GM18951 (cell line): ENCODE measurements around the gene SLC25A10.

Experiments used
- POLR2A ChIP-seq: IDR thresholded peaks from 4 replicates; pipeline ENCODE4 v1.6.1; 2011; ENCODE audit warnings: mild to moderate bottlenecking; ENCODE audit not compliant: insufficient read length, insufficient read depth; ENCODE audit errors: extremely low read depth
- in situ Hi-C: fragments of 300-500 bp; cut with MboI; formaldehyde crosslinking; loops from one replicate; pipeline ENCODE4 v1.12.0; 2022; ENCODE audit warnings: low sequenced_read_pairs, mixed read lengths, inconsistent platforms; ENCODE audit not compliant: unreplicated experiment

SLC25A10 gene

DNA sequence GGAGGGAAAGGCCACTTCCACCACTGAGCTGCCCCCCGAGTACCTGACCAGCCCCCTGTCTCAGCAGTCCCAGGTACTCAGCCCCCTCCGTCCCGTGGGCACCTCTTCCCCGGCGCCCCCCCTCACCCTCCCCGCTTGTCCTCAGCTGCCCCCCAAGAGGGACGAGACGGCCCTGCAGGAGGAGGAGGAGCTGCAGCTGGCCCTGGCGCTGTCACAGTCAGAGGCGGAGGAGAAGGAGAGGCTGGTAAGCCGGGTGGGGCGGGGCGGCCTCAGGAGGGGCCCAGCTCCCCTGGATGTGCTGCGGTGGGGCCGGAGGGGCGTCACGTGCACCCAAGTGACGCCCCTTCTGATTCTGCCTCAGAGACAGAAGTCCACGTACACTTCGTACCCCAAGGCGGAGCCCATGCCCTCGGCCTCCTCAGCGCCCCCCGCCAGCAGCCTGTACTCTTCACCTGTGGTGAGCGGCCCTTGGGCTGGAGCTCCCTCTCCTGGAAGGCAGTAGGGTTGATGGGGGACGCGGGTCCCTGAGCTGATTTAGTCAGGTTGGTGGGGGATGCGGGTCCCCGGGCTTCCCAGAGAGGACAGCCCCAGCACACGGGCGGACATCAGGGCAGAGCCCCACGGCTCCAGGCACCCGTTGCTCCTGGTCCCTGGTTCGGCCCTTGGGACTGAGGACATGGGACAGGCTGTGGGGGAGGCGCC, 18.4 kb upstream of the SLC25A10 start:
- TF ChIP-seq POLR2A: no peak
- in situ Hi-C loops: no loop called here

DNA sequence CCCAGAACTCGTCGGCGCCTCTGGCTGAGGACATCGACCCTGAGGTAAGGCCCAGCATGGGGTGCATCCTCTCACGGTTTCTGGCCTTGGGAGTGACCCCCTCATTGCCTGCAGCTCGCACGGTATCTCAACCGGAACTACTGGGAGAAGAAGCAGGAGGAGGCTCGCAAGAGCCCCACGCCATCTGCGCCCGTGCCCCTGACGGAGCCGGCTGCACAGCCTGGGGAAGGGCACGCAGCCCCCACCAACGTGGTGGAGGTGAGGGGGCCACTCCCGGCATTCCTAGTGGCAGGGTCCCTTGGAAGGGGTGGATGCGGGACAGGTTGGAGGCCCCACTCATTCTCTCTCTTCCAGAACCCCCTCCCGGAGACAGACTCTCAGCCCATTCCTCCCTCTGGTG, 17.3 kb upstream of the SLC25A10 start:
- no peak for TF ChIP-seq POLR2A
- in situ Hi-C loops: no loop called here

DNA sequence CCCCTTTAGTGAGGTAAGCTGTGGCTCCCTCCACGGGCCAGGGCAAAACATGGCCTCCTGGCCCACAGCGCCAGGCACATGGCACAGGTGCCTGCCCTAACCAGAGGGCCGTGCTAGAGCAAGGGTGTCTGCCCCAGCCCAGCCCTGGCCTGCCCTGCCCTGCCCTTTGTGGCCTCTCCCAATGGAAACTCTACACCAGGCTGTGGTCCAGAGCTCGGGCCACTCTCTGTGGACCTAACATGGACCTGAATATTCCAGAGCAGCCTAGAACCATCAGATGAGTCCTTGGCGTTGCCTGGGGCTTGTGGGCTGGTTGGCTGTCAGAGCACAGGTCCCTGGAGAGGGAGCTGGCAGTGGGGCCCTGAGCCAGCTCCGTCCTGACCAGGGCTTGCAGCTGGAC, 16.9 kb upstream of the SLC25A10 start:
- no peak for TF ChIP-seq POLR2A
- in situ Hi-C loops: no loop called here

DNA sequence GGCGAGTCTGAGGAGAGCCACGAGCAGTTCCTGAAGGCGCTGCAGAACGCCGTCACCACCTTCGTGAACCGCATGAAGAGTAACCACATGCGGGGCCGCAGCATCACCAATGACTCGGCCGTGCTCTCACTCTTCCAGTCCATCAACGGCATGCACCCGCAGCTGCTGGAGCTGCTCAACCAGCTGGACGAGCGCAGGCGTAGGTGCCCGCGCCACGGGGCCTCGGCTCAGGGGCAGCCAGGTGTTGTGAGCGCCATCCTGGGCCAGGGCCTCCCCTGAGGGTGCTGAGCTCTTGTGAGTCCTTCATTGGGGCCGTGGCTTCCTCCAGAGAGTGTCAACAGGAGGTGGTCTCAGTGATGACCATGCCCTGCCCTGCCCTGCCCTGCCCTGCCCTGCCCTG, 16.3 kb upstream of the SLC25A10 start:
- no peak for TF ChIP-seq POLR2A
- in situ Hi-C loops: no loop called here

DNA sequence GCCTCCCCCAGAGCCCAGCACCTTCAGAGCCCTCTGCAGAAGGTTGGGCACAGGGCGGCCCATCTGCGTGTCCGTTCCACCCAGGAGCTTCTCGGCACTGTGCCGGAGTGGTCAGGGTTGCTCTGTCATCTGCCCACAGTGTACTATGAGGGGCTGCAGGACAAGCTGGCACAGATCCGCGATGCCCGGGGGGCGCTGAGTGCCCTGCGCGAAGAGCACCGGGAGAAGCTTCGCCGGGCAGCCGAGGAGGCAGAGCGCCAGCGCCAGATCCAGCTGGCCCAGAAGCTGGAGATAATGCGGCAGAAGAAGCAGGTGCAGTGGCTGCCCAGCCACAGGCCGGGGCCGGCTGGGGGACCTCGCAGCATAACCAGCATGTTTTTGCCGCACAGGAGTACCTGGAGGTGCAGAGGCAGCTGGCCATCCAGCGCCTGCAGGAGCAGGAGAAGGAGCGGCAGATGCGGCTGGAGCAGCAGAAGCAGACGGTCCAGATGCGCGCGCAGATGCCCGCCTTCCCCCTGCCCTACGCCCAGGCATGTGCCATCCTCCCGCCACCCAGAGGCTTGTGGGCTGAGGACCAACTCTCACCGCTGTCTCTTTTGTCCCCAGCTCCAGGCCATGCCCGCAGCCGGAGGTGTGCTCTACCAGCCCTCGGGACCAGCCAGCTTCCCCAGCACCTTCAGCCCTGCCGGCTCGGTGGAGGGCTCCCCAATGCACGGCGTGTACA, 15.7 kb upstream of the SLC25A10 start:
- TF ChIP-seq POLR2A: no peak
- in situ Hi-C loops: no loop called here

DNA sequence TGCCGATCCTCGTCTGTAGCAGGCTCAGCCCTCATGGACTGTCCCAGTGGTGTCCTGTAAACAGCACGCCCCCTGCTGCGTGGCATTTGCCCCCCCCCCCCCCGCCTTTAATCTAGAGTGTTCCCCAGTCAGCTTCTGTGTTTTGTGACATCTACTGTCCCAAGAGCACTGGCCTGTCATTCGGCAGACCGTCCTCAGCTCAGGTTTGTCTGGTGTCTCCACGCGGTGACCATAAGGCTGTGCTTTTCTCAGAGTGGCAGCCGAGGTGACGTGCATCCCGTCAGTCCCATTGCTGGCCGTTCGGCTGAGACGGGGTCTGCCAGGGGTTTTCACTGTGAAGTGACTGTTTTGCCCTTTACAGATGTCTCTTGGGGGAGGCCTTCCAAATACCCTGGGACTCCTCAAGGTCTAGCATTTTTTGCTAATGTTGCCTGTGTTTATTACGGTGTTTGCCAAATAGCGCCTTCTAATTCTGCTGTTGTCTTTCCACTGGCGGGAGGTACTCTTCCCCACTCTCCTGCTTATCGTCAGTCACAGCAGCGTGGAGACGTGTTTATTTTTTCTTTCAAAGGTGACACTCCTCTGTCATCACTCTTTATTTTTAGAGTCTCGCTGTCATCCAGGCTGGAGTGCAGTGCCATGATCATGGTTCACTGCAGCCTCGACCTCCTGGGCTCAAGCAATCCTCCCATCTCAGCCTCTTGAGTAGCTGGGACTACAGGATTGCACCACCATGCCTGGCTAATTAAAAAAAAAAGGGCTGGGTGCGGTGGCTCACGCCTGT, 14.6 kb upstream of the SLC25A10 start:
- in situ Hi-C loops: no loop called here
- no peak for TF ChIP-seq POLR2A

DNA sequence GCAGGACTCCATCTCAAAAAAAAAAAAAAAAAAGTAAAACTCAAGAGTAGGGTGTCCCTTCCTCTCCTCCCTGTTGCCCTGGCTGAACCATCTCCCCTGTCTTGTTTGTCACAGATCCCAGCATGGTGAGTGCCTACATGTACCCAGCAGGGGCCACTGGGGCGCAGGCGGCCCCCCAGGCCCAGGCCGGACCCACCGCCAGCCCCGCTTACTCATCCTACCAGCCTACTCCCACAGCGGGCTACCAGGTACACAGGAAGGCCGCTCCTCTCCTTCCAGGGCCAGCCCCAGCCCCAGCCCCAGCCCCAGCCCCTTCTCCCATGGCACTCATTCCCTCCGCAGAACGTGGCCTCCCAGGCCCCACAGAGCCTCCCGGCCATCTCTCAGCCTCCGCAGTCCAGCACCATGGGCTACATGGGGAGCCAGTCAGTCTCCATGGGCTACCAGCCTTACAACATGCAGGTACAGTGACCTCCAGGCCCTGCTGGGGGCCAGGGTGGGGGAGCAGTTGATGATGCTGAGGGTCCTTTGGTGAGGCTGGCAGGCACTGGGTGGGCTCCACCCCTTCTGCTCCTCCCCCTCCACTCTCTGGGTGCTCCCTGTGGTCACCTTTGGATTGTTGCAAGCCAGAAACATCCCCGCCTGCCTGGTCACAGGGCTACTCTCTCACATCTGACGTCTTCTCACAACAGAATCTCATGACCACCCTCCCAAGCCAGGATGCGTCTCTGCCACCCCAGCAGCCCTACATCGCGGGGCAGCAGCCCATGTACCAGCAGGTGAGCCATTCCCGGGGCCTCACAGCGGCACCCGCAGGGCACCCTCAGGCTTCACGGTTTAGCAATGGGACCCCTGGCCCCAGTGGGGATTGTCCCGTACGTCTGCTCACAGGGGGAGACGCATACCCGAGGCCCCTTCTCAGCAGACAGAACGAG, 11.5 kb upstream of the SLC25A10 start:
- in situ Hi-C loops: no loop called here

DNA sequence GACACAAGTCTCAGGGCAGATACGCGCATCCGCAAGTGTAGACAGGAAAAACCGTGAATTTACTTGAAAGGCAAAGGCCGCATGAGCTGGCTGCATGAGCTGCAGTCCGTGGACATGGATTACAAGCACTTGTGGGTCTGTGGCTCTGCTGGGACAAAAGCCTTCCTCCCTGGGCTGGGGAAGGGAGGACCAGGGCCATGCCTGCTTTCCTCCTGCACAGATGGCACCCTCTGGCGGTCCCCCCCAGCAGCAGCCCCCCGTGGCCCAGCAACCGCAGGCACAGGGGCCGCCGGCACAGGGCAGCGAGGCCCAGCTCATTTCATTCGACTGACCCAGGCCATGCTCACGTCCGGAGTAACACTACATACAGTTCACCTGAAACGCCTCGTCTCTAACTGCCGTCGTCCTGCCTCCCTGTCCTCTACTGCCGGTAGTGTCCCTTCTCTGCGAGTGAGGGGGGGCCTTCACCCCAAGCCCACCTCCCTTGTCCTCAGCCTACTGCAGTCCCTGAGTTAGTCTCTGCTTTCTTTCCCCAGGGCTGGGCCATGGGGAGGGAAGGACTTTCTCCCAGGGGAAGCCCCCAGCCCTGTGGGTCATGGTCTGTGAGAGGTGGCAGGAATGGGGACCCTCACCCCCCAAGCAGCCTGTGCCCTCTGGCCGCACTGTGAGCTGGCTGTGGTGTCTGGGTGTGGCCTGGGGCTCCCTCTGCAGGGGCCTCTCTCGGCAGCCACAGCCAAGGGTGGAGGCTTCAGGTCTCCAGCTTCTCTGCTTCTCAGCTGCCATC, 10.6 kb upstream of the SLC25A10 start:
- in situ Hi-C loops: no loop called here
- TF ChIP-seq POLR2A: no peak

More for the DNA sequence above, 11.5 kb upstream of the SLC25A10 start:
- no peak for TF ChIP-seq POLR2A

DNA sequence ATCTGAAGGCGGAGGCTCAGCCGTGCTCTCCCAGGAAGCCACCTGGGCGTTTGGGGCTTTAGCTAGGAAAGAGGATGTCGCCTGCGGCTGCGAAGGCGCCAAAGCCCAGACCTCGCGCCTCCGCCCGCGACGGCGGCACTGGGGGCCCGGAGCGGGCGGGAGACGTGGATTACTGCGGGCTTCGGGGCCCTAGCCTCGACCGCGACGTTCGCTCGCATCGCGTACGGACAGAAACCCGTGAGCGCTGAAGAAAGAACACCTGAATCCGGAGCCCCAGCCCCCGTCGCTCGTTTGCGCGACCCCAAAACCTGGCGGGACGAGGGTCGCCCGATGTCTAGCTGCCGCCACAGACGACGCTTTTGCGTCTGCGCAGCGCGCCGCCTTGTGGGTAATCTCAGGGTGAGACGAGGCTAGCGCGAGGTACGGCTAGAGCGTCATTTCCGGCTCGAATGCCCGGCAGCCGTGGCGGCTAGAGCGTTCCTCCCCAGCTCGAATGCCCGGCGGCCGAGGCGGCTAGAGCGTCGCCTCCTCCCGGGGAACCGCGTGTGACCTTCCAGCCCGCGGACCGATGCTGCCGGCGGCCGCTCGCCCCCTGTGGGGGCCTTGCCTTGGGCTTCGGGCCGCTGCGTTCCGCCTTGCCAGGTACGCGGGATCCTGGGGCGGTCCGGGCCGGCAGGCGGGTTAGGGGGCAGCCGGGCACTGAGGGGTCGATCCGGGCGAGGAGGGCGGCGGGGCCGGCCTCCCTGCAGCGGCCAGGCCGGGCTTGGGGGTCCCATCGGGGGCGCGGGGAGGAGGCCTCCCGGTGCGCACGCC, 8.9 kb upstream of the SLC25A10 start, which contains the start of gene MRPL12:
MRPL12 (plus strand) TSS at position 434 of the 813 bp plus-strand sequence; CDS start at position 569, 135 bp downstream.
- in situ Hi-C loops: no loop called here
- TF ChIP-seq POLR2A: peak; percentile 97

DNA sequence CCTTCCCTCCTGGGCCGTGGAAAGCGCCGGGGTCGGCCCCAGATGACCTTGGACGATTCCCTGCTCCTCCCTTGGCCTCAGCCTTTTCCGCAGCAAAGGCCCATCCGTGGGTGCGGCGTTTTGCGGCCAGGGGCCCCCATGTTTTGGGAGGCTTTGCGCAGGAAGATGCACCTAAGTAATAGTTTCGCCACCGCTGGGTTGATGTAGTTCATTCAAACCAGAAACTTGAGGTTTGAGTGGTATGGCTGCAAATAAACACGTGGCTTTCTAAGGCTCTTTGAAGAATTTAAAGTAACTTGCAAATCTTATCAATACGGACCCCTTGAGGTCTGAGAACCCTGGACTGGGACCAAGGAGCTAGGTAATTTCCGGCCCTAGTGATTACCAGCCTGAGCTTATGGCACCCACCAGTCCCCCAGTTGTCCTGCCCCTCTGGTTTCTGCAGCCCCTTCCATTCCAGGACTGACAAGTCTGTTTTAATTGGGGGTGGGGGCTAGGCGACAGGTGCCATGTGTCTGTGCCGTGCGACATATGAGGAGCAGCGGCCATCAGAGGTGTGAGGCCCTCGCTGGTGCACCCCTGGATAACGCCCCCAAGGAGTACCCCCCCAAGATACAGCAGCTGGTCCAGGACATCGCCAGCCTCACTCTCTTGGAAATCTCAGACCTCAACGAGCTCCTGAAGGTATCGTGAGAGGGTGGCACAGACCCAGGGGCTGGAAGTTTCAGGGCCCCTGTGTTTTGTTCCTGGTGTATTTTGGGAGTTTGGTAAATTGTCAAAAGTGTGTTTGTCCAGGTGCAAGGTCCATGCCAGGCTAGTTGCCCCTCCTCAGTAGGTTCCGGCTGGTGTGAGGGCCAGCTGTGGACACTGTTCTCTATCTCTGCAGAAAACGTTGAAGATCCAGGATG, 8.1 kb upstream of the SLC25A10 start:
- in situ Hi-C loops: no loop called here
- no peak for TF ChIP-seq POLR2A

DNA sequence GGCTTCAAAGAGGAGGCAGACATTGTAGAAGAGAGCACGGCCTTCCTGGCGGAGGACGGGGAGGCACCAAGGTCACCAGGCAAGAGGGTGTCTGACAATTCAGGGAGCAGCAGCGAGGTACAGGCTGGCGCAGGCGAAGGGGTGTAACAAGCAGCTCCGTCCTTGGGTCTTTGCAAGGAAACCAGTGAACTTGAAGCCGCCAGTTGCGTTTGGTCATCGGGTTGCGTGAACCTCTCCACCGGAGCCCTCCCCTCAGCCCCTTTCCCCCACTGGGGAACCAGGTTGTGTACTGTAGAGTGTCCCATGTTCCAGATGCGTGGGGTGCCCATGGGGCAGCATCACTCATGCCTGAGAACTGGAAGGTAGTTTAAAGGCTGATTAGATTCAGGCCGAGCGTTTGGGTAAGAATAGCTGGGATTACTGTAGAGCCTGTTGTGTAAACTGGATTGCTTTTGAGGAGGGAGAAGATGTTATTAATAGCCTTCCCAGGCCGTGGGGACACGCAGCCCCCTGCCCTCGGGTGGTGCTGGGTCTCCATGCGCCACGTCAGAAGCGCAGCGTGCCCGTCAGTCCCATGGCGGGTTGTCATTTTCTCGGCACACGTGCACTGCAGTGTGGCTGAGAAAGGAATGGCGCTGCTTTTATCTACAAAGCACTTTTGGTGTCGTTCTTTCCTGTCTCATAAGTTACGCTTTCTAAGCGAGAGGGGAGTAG, 6.4 kb upstream of the SLC25A10 start:
- in situ Hi-C loops: no loop called here

More for the DNA sequence above, 6.4 kb upstream of the SLC25A10 start:
- TF ChIP-seq POLR2A: no peak
